ENCODE measurements around the gene C3orf62.

Gene C3orf62

DNA sequence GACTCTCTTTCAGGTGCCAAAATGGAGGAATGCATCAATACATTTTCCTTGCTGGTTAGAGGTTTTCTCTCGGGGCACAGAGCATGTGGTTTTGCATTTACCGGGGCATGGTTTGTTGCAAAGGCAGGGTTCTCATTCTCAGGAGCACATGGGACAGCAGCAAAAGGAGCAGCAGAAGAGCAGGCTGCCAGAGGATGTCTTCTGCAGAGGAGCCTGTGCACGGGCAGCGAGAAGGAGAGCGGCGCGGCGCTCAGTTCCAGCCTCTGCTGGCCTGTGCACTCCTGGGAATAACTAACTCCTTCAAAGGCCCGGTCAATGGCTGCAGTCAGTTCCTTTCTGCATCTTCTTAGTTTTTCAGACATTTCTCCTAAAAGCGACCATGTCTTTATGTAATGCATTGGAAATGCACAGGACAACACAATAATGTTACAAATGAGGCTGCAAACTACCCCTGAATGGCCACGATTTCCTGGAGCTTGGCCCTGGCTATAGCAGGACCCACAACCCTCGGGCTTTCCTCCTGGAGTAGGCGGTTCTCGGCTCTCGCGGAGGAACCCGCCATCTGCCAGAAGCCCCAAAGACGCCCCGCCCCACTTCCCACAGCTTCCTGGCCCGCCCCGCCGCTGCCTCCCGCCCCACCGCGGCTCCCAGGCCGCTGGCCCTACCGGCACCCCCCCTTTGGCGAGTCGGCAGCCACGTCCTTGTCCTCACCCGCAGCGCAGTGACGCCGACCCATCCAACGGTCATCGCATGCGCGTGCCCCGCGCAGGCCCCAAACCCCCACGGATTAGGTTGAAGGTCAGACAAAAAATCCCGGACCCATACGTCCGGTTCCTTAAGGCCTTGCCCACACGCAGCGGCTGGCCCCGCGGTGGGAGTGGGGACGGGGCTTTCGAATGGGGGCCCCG lies at the start of gene C3orf62:
TSS of gene C3orf62 (minus strand) at position 758 of the 908 bp plus-strand sequence. CDS start at position 398, 360 bp downstream.
- no peak for FAIRE-seq

DNA sequence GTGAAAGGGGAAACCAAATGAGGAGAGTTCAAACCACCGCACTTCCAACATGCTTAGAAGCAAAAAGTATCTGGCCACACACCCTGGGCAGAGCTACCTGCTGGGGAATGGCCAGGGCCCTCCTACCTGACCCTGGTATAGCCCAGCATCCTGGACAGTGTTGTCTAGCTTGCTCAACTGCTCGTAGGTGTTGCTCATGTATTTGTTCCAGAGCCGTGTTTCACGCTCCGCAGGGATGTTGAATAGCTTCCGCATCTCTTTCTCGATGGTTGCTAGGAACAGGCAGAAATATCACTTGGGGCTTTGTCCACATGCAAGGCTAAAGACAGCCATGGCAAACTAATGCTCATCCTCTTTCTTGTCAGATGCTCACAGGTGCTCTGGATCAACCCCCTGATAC lies 47.7 kb upstream of the C3orf62 start:
- no peak for FAIRE-seq

DNA sequence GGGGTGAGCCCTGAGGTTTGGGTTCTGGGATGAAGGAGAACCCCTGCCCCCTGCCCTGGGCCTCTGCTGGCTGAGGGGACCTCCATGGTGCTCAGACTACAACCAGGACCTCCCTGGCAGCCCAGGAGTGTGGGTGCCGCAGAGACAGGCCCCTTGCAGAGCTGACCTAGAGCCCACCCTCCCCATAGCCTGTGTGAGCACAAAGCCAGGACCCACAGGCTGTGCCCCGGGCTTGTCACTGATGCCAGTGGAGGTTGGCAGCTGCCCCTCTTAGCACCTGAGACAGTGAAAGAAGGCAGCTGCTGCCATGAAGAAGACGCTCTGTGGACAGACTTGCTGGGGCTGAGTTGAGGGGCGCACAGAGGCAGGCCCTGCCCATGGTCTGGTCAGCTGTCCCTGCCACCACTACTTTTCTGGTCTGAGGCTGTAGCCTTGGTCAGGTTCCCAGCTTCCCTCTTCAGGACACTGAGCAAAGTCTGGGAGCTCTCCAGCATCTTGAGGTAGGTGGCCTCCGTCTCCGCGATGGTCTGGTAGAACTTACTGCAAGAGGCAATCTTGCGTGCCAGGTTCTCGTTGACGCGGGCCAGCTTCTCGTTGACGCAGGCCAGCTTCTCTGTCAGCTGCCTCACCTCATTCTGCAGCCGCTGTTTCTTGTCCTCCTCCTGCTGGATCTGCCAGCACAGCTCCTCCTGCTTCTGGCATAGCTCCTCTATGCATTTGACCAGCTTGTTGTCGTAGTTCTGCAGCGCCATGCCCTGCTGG lies 39.8 kb upstream of the C3orf62 start:
- FAIRE-seq = no peak

DNA sequence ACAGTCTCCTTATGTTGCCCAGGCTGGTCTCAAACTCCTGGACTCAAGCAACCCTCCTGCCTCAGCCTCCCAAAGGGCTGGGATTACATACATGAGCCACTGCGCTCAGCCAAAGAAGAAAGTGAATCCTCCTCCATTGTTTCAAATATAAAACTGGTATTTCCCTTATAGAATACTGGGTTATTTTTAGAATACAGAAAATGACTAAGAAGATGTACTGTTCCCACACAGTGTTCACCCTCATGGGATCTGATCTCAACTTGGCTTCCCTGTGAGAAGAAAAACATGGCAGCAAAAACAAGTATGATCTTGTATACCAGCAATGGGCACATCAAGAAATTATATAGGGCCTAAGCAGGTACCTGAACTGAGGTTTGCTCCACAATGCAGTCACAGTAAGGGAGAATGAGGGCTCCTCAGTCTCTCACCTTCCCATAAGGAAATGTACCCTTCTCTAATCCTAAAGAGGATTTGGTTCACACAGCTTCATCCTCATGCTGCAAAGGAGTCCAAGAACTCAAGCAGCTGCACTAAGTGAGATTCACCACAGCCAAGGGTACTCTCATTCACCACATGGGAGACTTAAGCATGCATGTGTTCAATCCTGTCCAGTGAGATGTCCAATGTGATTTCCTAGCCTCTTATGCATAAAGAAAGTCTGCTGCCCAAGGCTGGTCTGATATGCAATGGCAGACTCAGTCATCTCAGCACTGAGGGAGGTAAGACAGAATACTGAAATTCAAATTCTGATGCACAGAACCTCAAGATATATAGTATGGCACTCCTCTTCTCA lies 37.1 kb upstream of the C3orf62 start:
- FAIRE-seq = no peak

DNA sequence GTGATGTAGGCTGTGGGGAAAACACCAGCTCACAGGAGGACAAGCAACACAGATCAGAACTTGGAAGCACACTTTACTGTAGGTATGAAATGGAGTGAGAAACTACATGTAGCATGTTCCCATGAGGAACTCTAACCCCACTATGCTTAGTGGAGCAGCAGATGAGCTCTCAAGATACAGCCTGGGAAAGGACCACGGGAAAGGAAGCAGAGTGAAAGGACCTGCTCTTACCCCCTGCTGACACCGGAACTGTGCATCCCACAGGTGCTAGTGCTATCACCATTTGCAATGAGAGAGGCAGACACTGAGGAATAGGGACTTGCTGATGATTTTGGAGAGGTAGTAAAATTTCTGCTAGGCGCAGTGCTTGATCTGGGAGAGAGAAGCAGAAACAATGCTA lies 34.3 kb upstream of the C3orf62 start:
- FAIRE-seq = no peak

DNA sequence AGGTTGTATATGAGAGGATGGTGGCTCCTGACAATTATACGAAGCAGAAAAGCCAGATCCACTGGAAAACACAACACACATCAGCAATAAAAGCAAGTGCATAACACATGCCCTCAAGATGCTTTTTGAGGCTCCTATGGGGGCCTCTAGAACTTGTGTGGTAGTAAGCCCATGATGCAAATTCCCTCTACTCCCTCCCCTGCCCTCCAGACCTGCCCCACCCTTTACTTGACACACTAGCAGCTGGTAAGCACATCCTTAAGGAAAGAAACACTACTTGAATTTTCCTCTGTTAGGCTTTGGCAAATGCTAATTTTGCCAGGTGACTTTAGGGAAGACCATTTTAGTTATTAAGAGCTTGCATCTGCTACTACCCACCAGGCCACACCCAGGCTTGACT lies 33.6 kb upstream of the C3orf62 start:
- FAIRE-seq = no peak

DNA sequence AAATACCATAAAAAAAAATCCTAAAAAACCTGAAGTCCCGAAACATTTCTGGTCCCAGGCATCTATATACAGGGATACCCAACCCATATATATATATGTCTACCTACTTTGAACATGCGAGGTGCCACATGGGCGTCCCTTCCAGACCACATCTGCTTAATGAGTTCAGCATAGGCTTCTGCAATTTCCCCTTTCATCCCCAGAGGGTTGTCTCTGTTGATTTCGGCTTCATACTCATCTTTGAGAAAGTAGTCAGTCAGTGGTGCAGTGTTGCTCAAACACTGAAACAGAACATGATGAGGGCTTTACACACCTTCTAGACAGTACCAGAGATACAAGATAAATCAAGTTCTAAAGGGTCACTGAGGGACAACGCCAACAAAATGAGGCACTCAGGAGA lies 28.6 kb upstream of the C3orf62 start:
- no peak for FAIRE-seq

DNA sequence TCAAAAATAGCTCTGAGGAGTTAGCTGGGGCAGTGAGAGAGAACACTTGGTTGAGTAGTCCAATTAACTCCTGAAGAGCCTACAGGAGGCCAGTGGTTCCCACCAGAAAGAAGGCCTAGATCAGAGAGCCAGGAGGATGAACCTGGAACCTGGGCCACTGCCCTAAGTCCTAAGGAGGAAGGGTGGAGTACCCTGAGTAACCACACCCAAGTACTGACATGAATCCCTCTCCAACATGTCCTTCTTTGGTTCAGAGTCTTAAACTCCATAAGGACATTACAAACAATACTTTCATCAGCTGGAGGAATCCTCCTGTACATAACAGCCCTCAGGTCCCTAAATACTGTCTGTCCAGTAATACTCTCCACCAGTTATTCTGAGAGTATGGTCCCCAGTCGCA lies 25.6 kb upstream of the C3orf62 start:
- FAIRE-seq = no peak

DNA sequence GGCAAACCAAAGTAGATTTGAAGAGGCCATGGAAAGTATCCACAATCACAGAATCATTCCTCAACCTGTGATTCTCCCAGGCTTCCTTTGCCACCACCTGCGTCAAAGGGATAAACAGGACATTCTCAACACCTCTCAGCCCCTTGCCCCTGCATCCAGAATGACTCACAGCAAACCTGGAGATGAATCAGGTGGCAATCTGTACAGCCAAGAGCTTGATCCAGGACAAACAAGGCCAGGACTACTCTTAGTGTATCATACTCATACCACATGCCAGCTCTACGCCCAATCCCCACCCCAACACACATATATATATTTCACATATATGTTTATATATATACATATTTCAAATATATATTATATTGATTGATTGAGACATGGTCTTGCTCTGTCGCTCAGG lies 23.6 kb upstream of the C3orf62 start:
- FAIRE-seq = no peak

DNA sequence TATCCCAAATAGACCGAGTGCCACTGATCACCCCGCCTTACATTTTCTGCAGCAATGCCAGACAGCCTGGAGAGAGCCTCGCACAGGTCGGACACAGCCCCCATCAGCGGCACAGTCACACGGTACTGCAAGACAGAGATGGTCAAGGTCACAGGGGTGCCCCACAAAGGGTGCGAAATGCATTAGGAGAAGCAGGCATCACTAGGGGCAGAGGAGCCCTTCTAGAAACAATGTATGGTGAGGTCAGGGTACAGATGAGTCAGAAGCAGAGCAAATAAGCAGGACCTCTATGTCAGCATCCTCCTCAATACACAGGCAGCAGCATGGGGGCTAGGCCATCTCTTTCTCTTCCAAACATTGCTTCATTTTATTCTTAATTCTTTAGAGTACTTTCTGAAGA lies 21.5 kb upstream of the C3orf62 start:
- no peak for FAIRE-seq

DNA sequence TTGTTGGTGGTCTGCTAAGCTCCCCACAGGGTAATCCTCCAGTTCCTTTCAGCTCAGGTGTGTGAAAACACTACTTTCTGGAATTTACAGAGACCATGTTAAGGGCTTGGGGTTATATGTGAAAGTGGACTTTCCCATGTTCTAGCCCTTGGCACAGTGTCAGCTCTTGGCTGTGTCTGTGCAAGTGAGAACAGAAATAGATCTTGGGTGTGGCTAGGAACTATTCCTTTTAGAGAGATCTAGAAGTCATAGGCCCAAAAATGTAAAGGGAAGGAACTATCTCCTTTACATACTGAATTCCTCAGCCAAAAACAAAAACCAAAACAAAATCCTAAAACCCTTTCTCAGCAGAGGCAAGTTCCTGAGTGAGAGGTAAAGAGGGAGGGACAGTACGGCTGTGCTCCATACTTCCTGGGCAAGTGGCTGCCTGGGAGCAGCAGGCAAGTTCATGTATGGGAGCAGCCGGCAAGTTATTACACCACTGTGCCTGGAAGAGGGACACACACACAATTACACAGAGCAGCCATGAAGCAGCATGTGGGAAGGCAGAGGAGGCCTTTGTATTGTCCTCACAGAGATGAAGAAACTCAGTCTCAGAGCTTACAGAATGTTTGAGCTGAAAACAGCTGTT lies 19.9 kb upstream of the C3orf62 start:
- FAIRE-seq = no peak

DNA sequence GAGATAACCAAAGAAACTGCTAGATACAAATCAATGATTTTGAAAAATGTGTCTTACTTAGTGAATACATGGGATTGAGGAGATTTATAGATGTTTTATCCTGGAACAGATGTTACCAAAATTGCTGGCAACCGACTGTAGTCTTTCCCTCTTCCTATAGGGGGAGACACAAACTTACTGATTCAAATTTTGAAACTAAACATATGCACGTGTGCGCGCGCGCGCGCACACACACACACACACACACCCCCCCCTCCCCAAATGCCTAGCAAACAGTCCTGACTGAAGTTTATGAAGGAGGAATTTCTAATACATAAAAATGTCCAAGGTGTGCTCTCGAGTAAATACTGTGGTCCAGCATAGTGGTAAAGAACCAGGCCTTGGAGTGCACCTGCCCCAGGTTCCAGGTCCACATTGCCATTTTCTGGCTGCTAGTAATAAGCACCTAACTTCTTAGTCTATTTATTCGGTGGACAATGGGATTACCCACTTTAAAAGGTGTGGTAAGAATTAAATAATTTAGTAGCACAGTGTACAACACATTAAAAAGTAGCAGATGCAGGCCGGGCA lies 18.5 kb upstream of the C3orf62 start:
- no peak for FAIRE-seq

DNA sequence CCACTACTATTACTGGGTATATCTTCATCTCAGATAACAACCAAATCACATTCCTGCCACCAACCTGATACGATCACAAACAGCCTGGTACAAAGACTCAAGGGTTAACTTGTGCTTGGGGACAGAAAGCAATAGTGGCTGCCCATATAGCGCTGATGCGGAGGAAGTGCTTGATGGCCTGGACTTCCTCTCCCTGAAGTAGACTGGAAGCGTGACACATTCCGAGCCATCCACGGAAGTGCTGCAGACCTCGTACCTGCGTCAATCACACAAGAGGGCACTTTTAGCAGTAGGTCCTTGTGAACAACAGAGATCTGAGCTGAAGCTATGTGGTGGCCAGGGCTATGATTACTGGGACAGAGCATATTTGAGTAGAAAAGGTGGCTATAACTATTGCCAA lies 17.3 kb upstream of the C3orf62 start:
- FAIRE-seq = no peak

DNA sequence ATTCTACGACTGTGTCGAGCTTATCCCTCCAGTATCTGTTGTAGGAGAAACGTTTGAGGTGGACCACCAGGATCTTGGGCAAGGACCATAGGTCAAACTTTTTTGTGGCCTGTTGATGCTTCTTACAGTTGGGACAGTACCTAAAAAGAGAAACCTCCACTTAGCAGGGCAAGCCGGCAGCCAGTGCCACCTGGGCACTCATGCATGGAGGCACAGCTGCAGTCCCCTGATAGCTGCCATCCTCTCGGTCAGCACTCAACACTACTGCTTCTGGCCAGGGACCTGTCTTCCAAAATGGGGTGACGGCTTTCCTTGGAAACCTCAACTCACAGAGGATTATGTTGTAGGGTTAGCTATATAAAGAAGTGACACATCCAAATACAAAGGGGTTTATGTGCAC lies 7.0 kb upstream of the C3orf62 start:
- FAIRE-seq = no peak

DNA sequence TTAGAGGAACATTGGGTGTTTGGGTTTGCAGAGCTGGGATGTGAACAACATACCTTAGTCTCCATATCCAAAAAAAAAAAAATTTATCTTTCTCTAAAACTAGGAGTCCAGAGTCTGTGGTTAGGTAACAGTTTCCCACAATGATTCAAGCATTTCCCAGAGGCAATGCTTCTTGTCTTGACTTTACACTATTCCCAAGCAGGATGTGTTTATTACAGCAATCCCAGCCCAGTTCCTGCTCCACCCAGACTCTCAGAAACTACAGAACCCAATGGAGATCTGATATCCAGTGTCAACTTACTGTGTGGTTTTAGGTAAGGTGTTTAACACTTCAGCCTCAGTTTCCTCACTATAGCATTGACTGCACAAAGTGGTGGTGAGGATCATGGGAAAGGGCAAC lies 2.3 kb upstream of the C3orf62 start:
- FAIRE-seq = no peak

DNA sequence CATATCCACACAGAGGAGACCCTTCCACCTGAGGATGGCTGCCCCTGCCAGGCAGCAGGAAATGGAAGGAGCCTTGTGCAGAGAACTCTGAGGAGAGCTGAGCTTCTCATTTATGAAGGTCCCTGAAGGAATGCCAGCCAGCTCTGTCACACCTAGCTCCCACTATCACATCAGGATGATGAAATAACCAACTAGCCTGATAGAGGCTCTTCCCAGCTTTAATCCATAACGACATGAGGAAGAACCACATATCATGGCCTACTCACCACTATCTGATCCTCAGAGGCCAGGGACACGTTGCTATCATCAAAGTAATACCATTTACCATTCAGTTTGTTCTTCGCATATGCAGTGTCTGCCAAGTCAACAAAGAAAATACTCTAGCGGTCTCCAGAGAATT lies 1.5 kb upstream of the C3orf62 start:
- no peak for FAIRE-seq

DNA sequence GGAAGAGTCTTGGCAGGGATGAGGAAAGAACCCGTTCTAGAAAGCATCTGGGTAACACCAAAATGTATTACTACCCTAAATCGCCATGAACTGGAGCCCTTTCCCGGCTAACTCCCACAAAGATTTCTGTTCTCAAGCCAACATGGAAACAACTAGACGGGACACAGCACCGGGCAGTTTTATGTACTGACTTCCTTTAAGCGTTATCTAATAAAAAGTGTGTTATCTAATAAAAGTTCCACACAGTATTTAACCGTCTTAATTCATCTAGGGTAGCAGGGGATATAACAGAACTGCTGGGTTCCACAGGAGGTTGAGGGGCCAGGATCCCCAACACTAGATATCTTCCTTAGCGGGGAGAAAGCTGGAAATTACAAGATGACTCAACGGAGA lies 347 bp upstream of the C3orf62 start:
- FAIRE-seq = no peak

DNA sequence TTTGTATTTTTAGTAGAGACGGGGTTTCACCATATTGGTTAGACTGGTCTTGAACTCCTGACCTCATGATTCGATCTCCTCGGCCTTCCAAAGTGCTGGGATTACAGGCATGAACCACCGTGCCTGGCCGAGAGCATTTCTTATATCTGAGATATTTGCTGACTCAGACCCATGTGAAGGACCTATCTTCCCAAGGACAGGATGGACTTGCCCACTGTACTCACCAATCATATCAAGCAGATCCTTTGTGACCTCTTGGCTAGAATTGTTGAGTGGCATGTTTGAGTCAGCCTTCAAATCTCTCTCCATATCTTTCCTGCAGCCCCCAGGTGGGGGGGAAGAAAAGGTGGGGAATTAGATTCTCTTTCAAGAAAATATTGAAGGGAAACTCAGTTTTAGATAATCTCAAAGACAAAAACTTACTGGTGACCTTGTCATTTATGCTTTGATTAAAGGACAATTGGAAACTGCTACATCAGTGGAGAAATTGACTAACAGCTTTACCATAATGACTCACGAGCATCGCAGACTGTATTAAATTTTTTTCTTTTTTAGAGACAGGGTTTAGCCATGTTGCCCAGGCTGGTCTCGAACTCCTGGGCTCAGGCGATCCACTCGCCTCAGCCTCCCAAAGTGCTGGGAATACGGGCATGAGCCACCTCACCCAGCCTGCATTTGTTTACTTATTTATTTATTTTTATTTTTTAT lies 3.1 kb downstream of the C3orf62 start:
- FAIRE-seq = no peak

DNA sequence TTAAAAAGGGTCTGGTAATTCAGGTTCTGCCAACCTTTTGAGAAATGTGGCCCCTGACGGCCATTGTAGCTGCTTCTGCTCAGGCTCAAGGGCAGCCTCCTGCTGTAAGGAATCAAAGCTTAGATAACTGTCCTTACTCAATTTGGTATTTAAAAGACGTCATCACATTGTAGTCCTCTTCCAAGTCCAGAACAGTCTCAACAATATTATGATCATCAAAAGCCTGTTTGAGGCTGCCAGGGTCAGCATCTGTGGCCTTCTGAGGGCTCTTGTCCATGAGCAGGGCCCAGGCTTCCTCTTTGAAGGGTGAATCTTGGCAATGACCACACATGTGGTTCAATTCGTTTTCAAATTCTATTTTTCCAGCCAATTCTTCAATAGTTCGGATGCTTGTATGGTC lies 6.0 kb downstream of the C3orf62 start:
- no peak for FAIRE-seq

DNA sequence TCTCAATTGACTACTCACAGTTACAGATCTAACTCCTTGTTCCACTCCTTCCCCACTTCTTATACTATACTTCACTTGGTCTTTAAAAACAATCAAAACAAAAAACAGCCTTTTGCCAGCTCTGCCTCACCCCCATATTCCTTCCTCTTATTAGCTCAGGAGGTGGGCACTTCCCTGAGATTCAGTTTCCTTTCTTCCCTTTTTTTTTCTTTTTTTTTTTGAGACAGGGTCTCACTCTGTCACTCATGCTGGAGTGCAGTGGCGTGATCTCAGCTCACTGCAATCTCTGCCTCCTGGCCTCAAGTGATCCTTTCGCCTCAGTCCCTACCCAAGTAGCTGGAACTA lies 6.9 kb downstream of the C3orf62 start:
- no peak for FAIRE-seq

DNA sequence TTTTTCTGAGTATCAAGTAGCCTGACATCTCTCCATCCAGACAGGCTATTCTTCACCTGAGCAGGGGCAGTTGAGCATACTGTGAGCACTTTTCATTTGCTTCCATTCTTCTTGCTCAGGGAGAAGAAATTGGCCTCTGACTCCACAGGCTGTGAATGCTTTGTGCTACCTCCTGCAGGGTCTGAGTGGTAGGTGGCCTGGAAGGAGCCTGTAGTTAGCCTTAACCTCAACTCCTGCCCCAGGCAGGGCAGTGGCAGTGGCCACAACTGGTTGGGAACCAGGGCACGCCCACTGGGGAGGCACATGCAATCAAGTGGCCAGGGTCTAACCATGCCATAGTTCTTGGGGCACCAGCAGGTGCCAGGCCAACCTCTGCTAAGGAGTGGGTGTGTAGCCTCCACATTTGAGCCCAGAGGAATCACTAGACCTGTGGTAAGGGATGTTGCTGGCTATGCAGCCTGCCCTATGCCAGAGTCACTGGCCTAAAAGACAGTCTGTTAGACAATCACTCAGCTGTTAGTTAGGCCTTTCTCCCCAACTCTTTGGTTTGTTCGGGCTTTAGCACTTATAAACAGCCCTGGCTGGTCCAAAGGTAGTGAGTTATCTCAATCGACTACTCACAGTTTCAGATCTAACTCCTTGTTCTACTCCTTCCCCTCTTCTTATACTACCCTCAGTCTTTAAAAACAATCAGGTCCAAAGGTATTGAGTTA lies 7.4 kb downstream of the C3orf62 start:
- FAIRE-seq = no peak

Measured in TTC549 (cell line).